GM12875 (cell line): ENCODE data around the gene NEB.

Experiments used
- H3K4me3 ChIP-seq: one replicate; pipeline ENCODE4 v1.5.1; 2011; ENCODE audit warnings: low read depth, low read length, control low read depth
- CTCF ChIP-seq: IDR thresholded peaks from 2 replicates; pipeline ENCODE4 v1.5.1; 2011; ENCODE audit warnings: low read depth, mild to moderate bottlenecking, control low read depth, inconsistent platforms, low read length, moderate library complexity, borderline replicate concordance; ENCODE audit not compliant: insufficient read depth

The NEB gene

GRCh38 chr2:151476287-151476686, 258.0 kb downstream of the NEB start:
- H3K4me3 ChIP-seq: no peak overlapping the region
- no peak for TF ChIP-seq CTCF

GRCh38 chr2:151475071-151475470, 259.2 kb downstream of the NEB start:
- no peak for TF ChIP-seq CTCF
- H3K4me3 ChIP-seq: no peak overlapping the region

- no peak overlapping the region for H3K4me3 ChIP-seq
Observed at GRCh38 chr2:151472966-151473365, 261.3 kb downstream of the NEB start.

GRCh38 chr2:151470556-151470955, 263.7 kb downstream of the NEB start:
- TF ChIP-seq CTCF: no peak
- no peak overlapping the region for H3K4me3 ChIP-seq

More at GRCh38 chr2:151472966-151473365, 261.3 kb downstream of the NEB start:
- no peak for TF ChIP-seq CTCF

GRCh38 chr2:151465771-151466170, 268.5 kb downstream of the NEB start:
- H3K4me3 ChIP-seq: no peak overlapping the region
- TF ChIP-seq CTCF: no peak

GRCh38 chr2:151459358-151459757, 274.9 kb downstream of the NEB start:
- H3K4me3 ChIP-seq: no peak overlapping the region
- no peak for TF ChIP-seq CTCF

GRCh38 chr2:151439127-151439526, 295.1 kb downstream of the NEB start:
- no peak overlapping the region for H3K4me3 ChIP-seq
- no peak for TF ChIP-seq CTCF
